Gastroesophageal sphincter (tissue), 4 donors: ENCODE data around the gene PUM1. TPM values are rescaled to one million over a fixed set of nuclear protein-coding genes. Genes with fewer than 3 reads are reported as not detected.

Experiments
- ATAC-seq: fragments of 150-250 bp; one replicate; pipeline ENCODE4 v1.9.1; 2016; ENCODE audit warnings: mild to moderate bottlenecking, moderate library complexity
- H3K27ac ChIP-seq, 4 donors: fragments of 200-600 bp; sonication (generic) in 3 of 4; 1 replicate in 3 of 4; 2 replicates in 1 of 4; pipeline ENCODE4 v1.5.1; 2016 to 2019
- H3K27me3 ChIP-seq: fragments of 200-600 bp; sonication (generic); one replicate; pipeline ENCODE4 v1.5.1; 2019
- H3K36me3 ChIP-seq, 2 donors: fragments of 200-600 bp; sonication (generic); one replicate each; pipeline ENCODE4 v1.5.1; 2019; ENCODE audit warnings: control low read depth in 1 of 2
- H3K4me1 ChIP-seq, 3 donors: fragments of 200-600 bp; sonication (generic); 1 replicate in 2 of 3; 2 replicates in 1 of 3; pipeline ENCODE4 v1.5.1; 2016 to 2019; ENCODE audit warnings: control low read depth in 2 of 3
- H3K4me3 ChIP-seq, 2 donors: fragments of 200-600 bp; sonication (generic); one replicate each; pipeline ENCODE4 v1.5.1; 2019; ENCODE audit warnings: mild to moderate bottlenecking in 1 of 2, moderate library complexity in 1 of 2
- H3K9me3 ChIP-seq, 3 donors: fragments of 200-600 bp; sonication (generic); one replicate each; pipeline ENCODE4 v1.5.1; 2017 to 2019; ENCODE audit warnings: control low read depth in 2 of 3
- CTCF ChIP-seq, 4 experiments: fragments of 200-600 bp in 2 of 4; fragments of 450-650 bp in 2 of 4; sonication (generic) in 1 of 4; IDR thresholded peaks; one replicate each; pipeline ENCODE4 v1.5.1; 2017 to 2019; ENCODE audit warnings: antibody characterized with exemption in 4 of 4, mild to moderate bottlenecking in 2 of 4, moderate library complexity in 2 of 4
- EP300 ChIP-seq: sonication (generic); formaldehyde crosslinking; IDR thresholded peaks from one replicate; pipeline ENCODE4 v1.6.1; 2017; ENCODE audit warnings: antibody characterized with exemption, mild to moderate bottlenecking
- POLR2A ChIP-seq, 2 donors: fragments of 450-650 bp; IDR thresholded peaks; one replicate each; pipeline ENCODE4 v1.6.1; 2017; ENCODE audit warnings: antibody characterized with exemption in 2 of 2, mild to moderate bottlenecking in 2 of 2, moderate library complexity in 1 of 2
- POLR2AphosphoS5 ChIP-seq: sonication (generic); formaldehyde crosslinking; IDR thresholded peaks from one replicate; pipeline ENCODE4 v1.6.1; 2017; ENCODE audit warnings: antibody characterized with exemption
- WGBS, 2 donors: methylation state at CpG; one replicate each; pipeline ENCODE4 v1.1.5; 2018; ENCODE audit warnings: low coverage in 1 of 2; 5-methylcytosine and 5-hydroxymethylcytosine counted together
- total RNA-seq, 4 donors: library from RNA; depleted of rRNA; stranded (reverse); fragments of >200 nt; gene quantifications; one replicate each; pipeline ENCODE4 v1.1.0, GENCODE V29; 2016

The PUM1 gene
- total RNA-seq, 4 donors from 2014 or later = 83.8 to 90.7 (median 88.4) TPM

- ATAC-seq = no peak
- WGBS, 2 donors = 69 to 74% methylated on average over 5 of the region's 5 CpGs
- Histone ChIP-seq H3K36me3 (peaks cover 0 to 7% of the 10 kb centered on the region in 2 donors), H3K9me3 (no peaks in the 10 kb centered on the region), H3K4me3 (no peak overlapping the region), H3K4me1 (peaks cover 18 to 96% (median 32%) of the 10 kb centered on the region in 3 donors), H3K27ac (no peak overlapping the region), H3K27me3 (no peaks in the 10 kb centered on the region)
- TF ChIP-seq POLR2AphosphoS5 (no peak), CTCF (IDR thresholded peaks at IDR 0.05) (no peak), EP300 (no peak), POLR2A (IDR thresholded peaks at IDR 0.05) (no peak)
These were observed 34.0 kb downstream of the PUM1 start for GRCh38 chr1:31031330-31032143.

- Histone ChIP-seq H3K4me1 (peaks cover 24 to 99% (median 24%) of the 10 kb centered on the region in 3 donors), H3K4me3 (no peak overlapping the region), H3K9me3 (no peaks in the 10 kb centered on the region), H3K36me3 (peaks cover 0 to 3% of the 10 kb centered on the region in 2 donors), H3K27ac (peak overlapping the region in 2 of 4 donors; percentile 5 to 10), H3K27me3 (no peaks in the 10 kb centered on the region)
- TF ChIP-seq CTCF (IDR thresholded peaks at IDR 0.05) (no peak), EP300 (no peak), POLR2A (IDR thresholded peaks at IDR 0.05) (no peak), POLR2AphosphoS5 (no peak)
- ATAC-seq = no peak
These were observed 36.5 kb downstream of the PUM1 start for GRCh38 chr1:31029026-31029425.

GRCh38 chr1:31027693-31028526, 37.6 kb downstream of the PUM1 start:
- WGBS, 2 donors = 64 to 91% methylated on average over 2 to 3 of the region's 3 CpGs
- peak overlapping the region in 2 of 4 donors; percentile 1 to 35 for H3K27ac ChIP-seq
- H3K4me1 ChIP-seq = peaks cover 18 to 97% (median 24%) of the 10 kb centered on the region in 3 donors
- H3K9me3 ChIP-seq = no peaks in the 10 kb centered on the region
- ATAC-seq = no peak
- H3K4me3 ChIP-seq = no peak overlapping the region
- H3K27me3 ChIP-seq = no peaks in the 10 kb centered on the region
- TF ChIP-seq POLR2AphosphoS5 (no peak), EP300 (no peak), CTCF (IDR thresholded peaks at IDR 0.05) (no peak), POLR2A (IDR thresholded peaks at IDR 0.05) (no peak)
- peaks cover 0 to 3% of the 10 kb centered on the region in 2 donors for H3K36me3 ChIP-seq

GRCh38 chr1:31022259-31022658, 43.3 kb downstream of the PUM1 start:
- peaks cover 16 to 97% (median 23%) of the 10 kb centered on the region in 3 donors for H3K4me1 ChIP-seq
- H3K36me3 ChIP-seq = peaks cover 0 to 3% of the 10 kb centered on the region in 2 donors
- 73 to 76% methylated on average over 2 of the region's 2 CpGs for WGBS, 2 donors
- no peak overlapping the region for H3K4me3 ChIP-seq
- no peak for TF ChIP-seq EP300
- TF ChIP-seq POLR2A (IDR thresholded peaks at IDR 0.05) = no peak
- TF ChIP-seq POLR2AphosphoS5 = no peak
- no peak for TF ChIP-seq CTCF (IDR thresholded peaks at IDR 0.05)
- H3K27me3 ChIP-seq = no peaks in the 10 kb centered on the region
- no peak for ATAC-seq
- H3K9me3 ChIP-seq = no peaks in the 10 kb centered on the region
- no peak overlapping the region for H3K27ac ChIP-seq
